Gastrocnemius medialis (tissue), 4 donors: ENCODE data around the gene HACD1.

ENCODE experiments used
- CTCF ChIP-seq, 5 experiments: fragments of 450-650 bp in 3 of 5; fragments of 200-600 bp in 2 of 5; sonication (generic) in 2 of 5; IDR thresholded peaks in 4 of 5; conservative IDR thresholded peaks in 1 of 5; 1 replicate in 4 of 5; 2 replicates in 1 of 5; pipeline ENCODE4 v1.5.1; 2016 to 2019; ENCODE audit warnings: antibody characterized with exemption in 5 of 5, mild to moderate bottlenecking in 3 of 5, moderate library complexity in 3 of 5
- POLR2A ChIP-seq, 2 donors: fragments of 450-650 bp; IDR thresholded peaks; one replicate each; pipeline ENCODE4 v1.6.1; 2017; ENCODE audit warnings: antibody characterized with exemption in 2 of 2, mild to moderate bottlenecking in 2 of 2, moderate library complexity in 2 of 2

DNA sequence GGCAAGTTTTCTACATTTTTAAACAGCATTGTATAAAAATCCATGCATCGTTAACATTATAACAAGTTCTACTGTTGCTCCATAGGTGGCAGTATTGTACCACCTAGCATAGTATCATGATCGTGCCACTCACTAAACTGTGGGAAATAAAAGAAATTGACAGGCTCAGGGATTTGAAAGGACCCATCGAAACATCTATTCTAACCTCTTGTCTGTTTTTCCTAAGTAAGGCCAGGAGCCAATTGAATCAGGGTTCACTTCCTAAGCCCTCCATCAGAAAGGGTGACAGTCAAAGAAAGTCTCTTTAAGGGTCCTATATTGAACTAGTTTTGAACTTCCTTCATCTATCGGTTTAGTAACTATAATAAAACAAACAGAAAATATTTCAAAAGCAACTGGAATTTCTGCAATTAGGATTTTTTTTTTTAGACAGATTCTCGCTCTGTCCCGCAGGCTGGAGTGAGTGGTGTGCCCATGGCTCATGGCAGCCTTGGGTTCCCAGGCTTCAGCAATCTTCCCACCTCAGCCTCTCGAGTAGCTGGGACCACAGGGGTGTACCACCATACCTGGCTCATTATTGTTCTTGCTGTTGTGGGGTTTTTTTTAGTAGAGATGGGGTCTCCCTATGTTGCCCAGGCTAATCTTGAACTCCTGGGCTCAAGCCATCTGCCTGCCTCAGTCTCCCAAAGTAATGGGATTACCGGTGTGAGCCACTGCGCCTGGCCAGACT is 9.4 kb downstream of the HACD1 start:
- peak; percentile 64 to 94 (median 90) for TF ChIP-seq CTCF (IDR thresholded peaks at IDR 0.05 in 4 of 5, conservative IDR thresholded peaks at IDR 0.05 in 1 of 5)
- no peak for TF ChIP-seq POLR2A (IDR thresholded peaks at IDR 0.05)
